Prostate gland (tissue), 2 donors: Measurements from ENCODE around the gene ACRBP.

ENCODE experiments used
- CTCF ChIP-seq, 4 experiments: fragments of 200-600 bp in 2 of 4; fragments of 450-650 bp in 2 of 4; sonication (generic) in 2 of 4; IDR thresholded peaks; 1 replicate in 3 of 4; 2 replicates in 1 of 4; pipeline ENCODE4 v1.5.1; 2016 to 2019; ENCODE audit warnings: antibody characterized with exemption in 4 of 4, mild to moderate bottlenecking in 2 of 4, moderate library complexity in 2 of 4
- POLR2A ChIP-seq: fragments of 450-650 bp; IDR thresholded peaks from one replicate; pipeline ENCODE4 v1.6.1; 2016; ENCODE audit warnings: antibody characterized with exemption, mild to moderate bottlenecking

- no peak for TF ChIP-seq POLR2A
- TF ChIP-seq CTCF (IDR thresholded peaks at IDR 0.05) = no peak
These were observed 26.4 kb downstream of the ACRBP start for GRCh38 chr12:6620885-6621274.
